MM.1S (cell line): ENCODE measurements around the gene OR10K1.

Source experiments
- DNase-seq: peaks from one replicate; pipeline ENCODE4 v3.0.0-alpha.2; 2015
- H2AFZ ChIP-seq: fragments of 300-600 bp; sonication (generic); 2 replicates; pipeline ENCODE4 v1.6.0; 2016; ENCODE audit warnings: antibody characterized with exemption, low read length
- H3F3A ChIP-seq: fragments of 300-600 bp; sonication (generic); 2 replicates; pipeline ENCODE4 v1.6.1; 2016; ENCODE audit warnings: mild to moderate bottlenecking, antibody characterized with exemption, low read length, moderate library complexity, mixed read lengths; ENCODE audit not compliant: insufficient read depth
- H3K27ac ChIP-seq: fragments of 300-600 bp; sonication (generic); 2 replicates; pipeline ENCODE4 v1.5.1; 2016; ENCODE audit warnings: mild to moderate bottlenecking, low read length
- H3K27me3 ChIP-seq: fragments of 300-600 bp; sonication (generic); replicated peaks from 2 replicates; pipeline ENCODE4 v1.6.0; 2016; ENCODE audit warnings: low read length; ENCODE audit not compliant: insufficient read depth
- H3K36me3 ChIP-seq: fragments of 300-600 bp; sonication (generic); replicated peaks from 2 replicates; pipeline ENCODE4 v1.6.1; 2016; ENCODE audit warnings: mild to moderate bottlenecking, low read length, mixed read lengths; ENCODE audit not compliant: insufficient read depth
- H3K4me1 ChIP-seq: fragments of 300-600 bp; sonication (generic); 2 replicates; pipeline ENCODE4 v1.6.1; 2016; ENCODE audit warnings: low read length, mixed read lengths
- H3K4me2 ChIP-seq: fragments of 300-600 bp; sonication (generic); 2 replicates; pipeline ENCODE4 v1.6.0; 2016; ENCODE audit warnings: low read depth, low read length
- H3K4me3 ChIP-seq: fragments of 300-600 bp; sonication (generic); 2 replicates; pipeline ENCODE4 v1.5.1; 2016; ENCODE audit warnings: low read length, mixed read lengths
- H3K79me2 ChIP-seq: fragments of 300-600 bp; sonication (generic); 2 replicates; pipeline ENCODE4 v1.6.1; 2016; ENCODE audit warnings: mixed run types, low read length, mixed read lengths
- H3K9ac ChIP-seq: fragments of 300-600 bp; sonication (generic); 2 replicates; pipeline ENCODE4 v1.6.1; 2016; ENCODE audit warnings: low read length, mixed read lengths
- H3K9me2 ChIP-seq: fragments of 300-600 bp; sonication (generic); replicated peaks from 2 replicates; pipeline ENCODE4 v1.6.1; 2016; ENCODE audit warnings: mild to moderate bottlenecking, low read length, mixed read lengths; ENCODE audit not compliant: insufficient read depth
- H3K9me3 ChIP-seq: fragments of 300-600 bp; sonication (generic); replicated peaks from 2 replicates; pipeline ENCODE4 v1.6.1; 2016; ENCODE audit warnings: mild to moderate bottlenecking, low read length, mixed read lengths; ENCODE audit not compliant: insufficient read depth
- H4K20me1 ChIP-seq: fragments of 300-600 bp; sonication (generic); 2 replicates; pipeline ENCODE4 v1.6.1; 2016; ENCODE audit warnings: mild to moderate bottlenecking, low read length, moderate library complexity, mixed read lengths; ENCODE audit not compliant: insufficient read depth
- CTCF ChIP-seq: fragments of 300-600 bp; sonication (generic); IDR thresholded peaks from 2 replicates; pipeline ENCODE4 v1.5.1; 2016; ENCODE audit warnings: antibody characterized with exemption, low read length, mixed read lengths
- EZH2 ChIP-seq: fragments of 300-600 bp; sonication (generic); optimal IDR thresholded peaks from 2 replicates; pipeline ENCODE3; 2017; ENCODE audit warnings: low read depth, mild to moderate bottlenecking, antibody characterized with exemption, low read length, mixed read lengths
- EZH2phosphoT487 ChIP-seq: fragments of 300-600 bp; sonication (generic); IDR thresholded peaks from 2 replicates; pipeline ENCODE4 v1.6.1; 2018; ENCODE audit warnings: antibody characterized with exemption, low read length

Gene OR10K1

GRCh38 chr1:158491316-158491715, 29.7 kb downstream of the OR10K1 start:
- Histone ChIP-seq H3K9me2 (no peaks in the 10 kb centered on the region), H3K27me3 (no peaks in the 10 kb centered on the region), H3F3A (no peaks in the 10 kb centered on the region), H3K4me2 (no peak overlapping the region), H3K27ac (no peak overlapping the region), H3K36me3 (no peaks in the 10 kb centered on the region), H4K20me1 (no peaks in the 10 kb centered on the region), H3K79me2 (no peaks in the 10 kb centered on the region), H3K9me3 (no peaks in the 10 kb centered on the region), H2AFZ (no peak overlapping the region), H3K9ac (no peak overlapping the region), H3K4me1 (no peaks in the 10 kb centered on the region), H3K4me3 (no peak overlapping the region)
- TF ChIP-seq EZH2 (no peak), CTCF (no peak), EZH2phosphoT487 (no peak)
- DNase-seq, result no peak

- no peaks in the 10 kb centered on the region for H3K79me2 ChIP-seq
- no peak overlapping the region for H2AFZ ChIP-seq
- DNase-seq, result no peak
- H3K27ac ChIP-seq, result no peak overlapping the region
- no peak for TF ChIP-seq CTCF
- H3K4me2 ChIP-seq, result no peak overlapping the region
- no peak overlapping the region for H3K9ac ChIP-seq
- H4K20me1 ChIP-seq, result no peaks in the 10 kb centered on the region
- no peaks in the 10 kb centered on the region for H3K4me1 ChIP-seq
- no peaks in the 10 kb centered on the region for H3F3A ChIP-seq
- no peaks in the 10 kb centered on the region for H3K36me3 ChIP-seq
- H3K9me2 ChIP-seq, result no peaks in the 10 kb centered on the region
- no peak overlapping the region for H3K4me3 ChIP-seq
- H3K27me3 ChIP-seq, result no peaks in the 10 kb centered on the region
- H3K9me3 ChIP-seq, result no peaks in the 10 kb centered on the region
Measured at GRCh38 chr1:158493054-158493453, 31.4 kb downstream of the OR10K1 start.

DNA sequence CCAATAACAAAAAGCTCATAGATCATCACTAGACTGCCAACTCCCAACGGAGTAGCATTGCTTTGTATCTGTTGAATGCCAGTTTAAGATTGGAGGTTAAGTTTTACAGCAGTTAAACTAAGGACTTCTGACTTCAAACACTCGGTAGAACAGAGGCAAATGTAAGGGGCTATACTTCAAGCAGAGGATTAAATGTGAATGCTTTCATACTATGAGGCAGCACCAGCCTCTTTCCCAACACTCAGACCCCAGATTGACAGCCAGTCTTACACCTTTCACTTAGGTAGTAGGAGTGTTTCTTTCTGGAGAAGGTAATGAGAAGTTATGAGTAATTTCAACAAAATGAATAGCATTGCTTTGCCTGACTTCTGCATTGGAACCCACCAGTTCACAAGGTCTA, 33.2 kb downstream of the OR10K1 start:
- H4K20me1 ChIP-seq, result no peaks in the 10 kb centered on the region
- no peaks in the 10 kb centered on the region for H3K9me3 ChIP-seq
- no peak overlapping the region for H3K4me2 ChIP-seq
- no peak for DNase-seq
- H3F3A ChIP-seq, result no peaks in the 10 kb centered on the region
- no peaks in the 10 kb centered on the region for H3K36me3 ChIP-seq
- no peak overlapping the region for H3K4me3 ChIP-seq
- no peak for TF ChIP-seq EZH2
- TF ChIP-seq CTCF, result no peak
- H3K79me2 ChIP-seq, result no peaks in the 10 kb centered on the region
- no peak overlapping the region for H3K27ac ChIP-seq
- H3K4me1 ChIP-seq, result no peaks in the 10 kb centered on the region
- no peak overlapping the region for H2AFZ ChIP-seq
- no peaks in the 10 kb centered on the region for H3K9me2 ChIP-seq
- no peaks in the 10 kb centered on the region for H3K27me3 ChIP-seq
- H3K9ac ChIP-seq, result no peak overlapping the region

- no peak for TF ChIP-seq EZH2
- no peak for TF ChIP-seq EZH2phosphoT487
- peak; percentile 58 for TF ChIP-seq CTCF
- no peak overlapping the region for H3K4me3 ChIP-seq
- H3K4me2 ChIP-seq, result no peak overlapping the region
- no peaks in the 10 kb centered on the region for H3K9me2 ChIP-seq
- H3K9ac ChIP-seq, result no peak overlapping the region
- H4K20me1 ChIP-seq, result no peaks in the 10 kb centered on the region
- H3K4me1 ChIP-seq, result no peaks in the 10 kb centered on the region
- DNase-seq, result peak; percentile 42
- no peaks in the 10 kb centered on the region for H3K27me3 ChIP-seq
- H3K27ac ChIP-seq, result no peak overlapping the region
- no peak overlapping the region for H2AFZ ChIP-seq
- no peaks in the 10 kb centered on the region for H3K36me3 ChIP-seq
- H3F3A ChIP-seq, result no peaks in the 10 kb centered on the region
- H3K9me3 ChIP-seq, result no peaks in the 10 kb centered on the region
- H3K79me2 ChIP-seq, result no peaks in the 10 kb centered on the region
Measured at GRCh38 chr1:158496374-158496773, 34.7 kb downstream of the OR10K1 start.
